Measurements from ENCODE around the gene NME2. TPM values are rescaled to one million over a fixed set of nuclear protein-coding genes. Genes with fewer than 3 reads are reported as not detected.

Gene NME2
- total RNA-seq, 6 donors from 2014 or later: 103 to 416 (median 230) TPM

DNA sequence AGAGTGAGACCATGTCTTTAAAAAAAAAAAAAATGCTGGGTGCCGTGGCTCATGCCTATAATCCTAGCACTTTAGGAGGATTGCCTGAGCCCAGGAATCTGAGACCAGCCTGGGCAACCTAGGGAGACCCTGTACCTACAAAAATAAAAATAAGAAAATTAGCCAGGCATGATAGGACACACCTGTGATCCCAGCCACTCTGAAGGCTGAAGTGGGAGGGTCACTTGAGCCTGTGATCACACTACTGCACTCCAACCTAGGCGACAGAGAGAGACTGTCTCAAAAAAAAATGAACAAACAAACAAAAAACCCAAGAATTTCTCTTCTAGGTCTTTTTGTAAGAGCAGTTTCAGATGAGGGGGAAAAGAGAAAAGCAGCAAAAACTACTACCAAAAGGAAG lies 34.6 kb downstream of the NME2 start:
- no peak overlapping the region for H3K27ac ChIP-seq
- H3K27me3 ChIP-seq: no peaks in the 10 kb centered on the region
- ATAC-seq (ENCODE audit: low FRiP score in 2 of 2) (no peak), DNase-seq (no peak)
- H3K9me3 ChIP-seq: no peaks in the 10 kb centered on the region
- 64 to 78% methylated on average over 2 of the region's 2 CpGs for WGBS, 2 donors
- TF ChIP-seq POLR2A (IDR thresholded peaks at IDR 0.05) (no peak), EP300 (IDR thresholded peaks at IDR 0.05) (no peak), POLR2AphosphoS5 (IDR thresholded peaks at IDR 0.05) (no peak)
- TF ChIP-seq, protein P1, sequence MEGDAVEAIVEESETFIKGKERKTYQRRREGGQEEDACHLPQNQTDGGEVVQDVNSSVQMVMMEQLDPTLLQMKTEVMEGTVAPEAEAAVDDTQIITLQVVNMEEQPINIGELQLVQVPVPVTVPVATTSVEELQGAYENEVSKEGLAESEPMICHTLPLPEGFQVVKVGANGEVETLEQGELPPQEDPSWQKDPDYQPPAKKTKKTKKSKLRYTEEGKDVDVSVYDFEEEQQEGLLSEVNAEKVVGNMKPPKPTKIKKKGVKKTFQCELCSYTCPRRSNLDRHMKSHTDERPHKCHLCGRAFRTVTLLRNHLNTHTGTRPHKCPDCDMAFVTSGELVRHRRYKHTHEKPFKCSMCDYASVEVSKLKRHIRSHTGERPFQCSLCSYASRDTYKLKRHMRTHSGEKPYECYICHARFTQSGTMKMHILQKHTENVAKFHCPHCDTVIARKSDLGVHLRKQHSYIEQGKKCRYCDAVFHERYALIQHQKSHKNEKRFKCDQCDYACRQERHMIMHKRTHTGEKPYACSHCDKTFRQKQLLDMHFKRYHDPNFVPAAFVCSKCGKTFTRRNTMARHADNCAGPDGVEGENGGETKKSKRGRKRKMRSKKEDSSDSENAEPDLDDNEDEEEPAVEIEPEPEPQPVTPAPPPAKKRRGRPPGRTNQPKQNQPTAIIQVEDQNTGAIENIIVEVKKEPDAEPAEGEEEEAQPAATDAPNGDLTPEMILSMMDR (IDR thresholded peaks at IDR 0.05): no peak
- no peak overlapping the region for H3K4me3 ChIP-seq
- peaks cover 11 to 89% (median 43%) of the 10 kb centered on the region in 4 donors for H3K36me3 ChIP-seq
- H3K4me1 ChIP-seq: peaks cover 0 to 4% (median 0%) of the 10 kb centered on the region in 4 donors

DNA sequence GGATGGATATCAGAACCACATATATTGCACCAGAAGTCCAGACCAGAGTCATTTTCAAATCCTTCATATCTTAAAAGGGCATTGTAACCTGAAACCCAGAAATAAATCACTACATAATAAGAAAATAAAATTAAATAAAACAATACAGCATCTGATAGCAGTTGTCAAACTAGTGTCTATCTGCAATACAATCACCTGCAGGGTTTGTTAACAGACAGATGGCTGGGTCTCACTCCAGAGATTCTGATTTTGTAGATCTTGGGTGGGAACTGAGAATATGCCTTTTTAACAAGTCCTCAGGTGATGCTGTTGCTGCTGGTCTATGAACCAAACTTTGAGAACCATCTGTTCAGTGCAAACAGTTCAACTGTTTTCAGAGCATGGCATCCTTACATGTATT lies 37.6 kb downstream of the NME2 start:
- DNase-seq (no peak), ATAC-seq (ENCODE audit: low FRiP score in 2 of 2) (no peak)
- Histone ChIP-seq H3K36me3 (peaks cover 23 to 92% (median 37%) of the 10 kb centered on the region in 4 donors), H3K4me1 (peaks cover 0 to 4% (median 0%) of the 10 kb centered on the region in 4 donors), H3K27me3 (no peaks in the 10 kb centered on the region), H3K4me3 (no peak overlapping the region), H3K27ac (no peak overlapping the region), H3K9me3 (no peaks in the 10 kb centered on the region)
- TF ChIP-seq POLR2AphosphoS5 (IDR thresholded peaks at IDR 0.05): no peak
- TF ChIP-seq POLR2A (IDR thresholded peaks at IDR 0.05): no peak
- TF ChIP-seq EP300 (IDR thresholded peaks at IDR 0.05): no peak
- TF ChIP-seq, protein P1 (IDR thresholded peaks at IDR 0.05): no peak

DNA sequence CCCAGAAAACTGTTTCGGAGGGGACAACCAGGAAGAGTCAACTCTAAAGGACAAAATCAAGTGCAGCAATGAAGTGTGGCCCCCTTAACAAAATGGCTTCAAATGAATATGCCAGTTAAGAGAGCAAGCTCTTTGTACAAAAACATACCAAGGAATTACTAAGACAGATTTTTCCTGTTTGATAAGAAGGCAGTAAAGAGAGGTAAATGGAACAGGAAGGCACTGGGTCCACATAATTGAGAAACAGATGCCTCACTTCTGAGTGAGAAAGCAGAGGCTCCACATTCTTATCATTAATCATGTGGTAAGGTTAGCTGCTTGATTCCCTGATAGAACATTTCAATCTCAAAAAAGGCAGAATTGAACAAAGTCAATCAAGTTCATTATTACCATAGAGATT lies 48.7 kb downstream of the NME2 start:
- 79 to 95% methylated on average over 1 of the region's 1 CpG for WGBS, 2 donors
- H3K4me1 ChIP-seq: no peaks in the 10 kb centered on the region
- no peak for DNase-seq
- H3K27ac ChIP-seq: no peak overlapping the region
- no peaks in the 10 kb centered on the region for H3K27me3 ChIP-seq
- H3K4me3 ChIP-seq: no peak overlapping the region
- H3K9me3 ChIP-seq: no peaks in the 10 kb centered on the region
- H3K36me3 ChIP-seq: peaks cover 11 to 93% (median 33%) of the 10 kb centered on the region in 4 donors
- no peak for ATAC-seq (ENCODE audit: low FRiP score in 2 of 2)
- TF ChIP-seq EP300 (IDR thresholded peaks at IDR 0.05): no peak
- TF ChIP-seq POLR2AphosphoS5 (IDR thresholded peaks at IDR 0.05): no peak
- TF ChIP-seq, protein P1 (IDR thresholded peaks at IDR 0.05): no peak
- TF ChIP-seq POLR2A (IDR thresholded peaks at IDR 0.05): no peak

DNA sequence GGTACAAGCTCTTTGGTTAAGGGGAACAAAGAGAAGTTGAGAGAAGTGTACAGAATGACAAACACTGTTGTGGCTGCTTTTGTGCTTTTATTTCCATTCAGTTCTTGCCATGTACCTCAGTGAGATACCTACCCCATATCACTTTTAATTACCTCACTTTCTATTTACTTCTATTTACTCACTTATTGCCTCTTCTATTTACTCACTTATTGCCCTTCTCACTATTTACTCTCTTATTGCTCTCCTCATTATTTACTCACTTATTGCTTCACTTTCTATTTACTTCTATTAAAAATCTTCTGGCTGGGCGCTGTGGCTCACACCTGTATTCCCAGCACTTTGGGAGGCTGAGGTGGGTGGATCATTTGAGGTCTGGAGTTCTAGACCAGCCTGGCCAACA lies 51.7 kb downstream of the NME2 start:
- Histone ChIP-seq H3K4me1 (no peaks in the 10 kb centered on the region), H3K4me3 (no peak overlapping the region), H3K9me3 (no peaks in the 10 kb centered on the region), H3K36me3 (peaks cover 6 to 89% (median 30%) of the 10 kb centered on the region in 4 donors), H3K27me3 (no peaks in the 10 kb centered on the region), H3K27ac (no peak overlapping the region)
- no peak for TF ChIP-seq POLR2AphosphoS5 (IDR thresholded peaks at IDR 0.05)
- no peak for TF ChIP-seq POLR2A (IDR thresholded peaks at IDR 0.05)
- no peak for TF ChIP-seq EP300 (IDR thresholded peaks at IDR 0.05)
- TF ChIP-seq, protein P1 (IDR thresholded peaks at IDR 0.05): no peak
- 89 to 93% methylated on average over 1 of the region's 1 CpG for WGBS, 2 donors
- ATAC-seq (ENCODE audit: low FRiP score in 2 of 2) (no peak), DNase-seq (no peak)

DNA sequence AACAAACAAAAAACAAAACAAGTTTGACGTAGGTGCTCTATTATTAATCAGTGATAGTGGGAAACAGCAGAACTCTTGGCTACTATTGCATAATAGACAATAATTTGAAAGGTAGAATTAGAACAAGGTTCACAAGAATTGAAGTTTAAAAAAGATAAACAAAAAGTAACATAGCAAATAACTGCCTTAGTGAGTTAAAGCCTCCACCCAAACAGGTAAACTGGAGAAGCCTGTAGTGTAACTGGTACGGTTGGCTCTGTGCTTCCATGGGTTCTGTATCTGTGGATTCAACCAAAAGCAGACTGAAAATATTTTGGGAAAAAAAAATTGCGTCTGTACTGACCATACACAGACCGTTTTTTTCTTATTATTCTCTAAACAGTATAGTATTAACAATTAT lies 55.1 kb downstream of the NME2 start:
- Histone ChIP-seq H3K27ac (no peak overlapping the region), H3K4me3 (no peak overlapping the region), H3K9me3 (no peaks in the 10 kb centered on the region), H3K36me3 (peaks cover 6 to 64% (median 28%) of the 10 kb centered on the region in 4 donors), H3K27me3 (no peaks in the 10 kb centered on the region), H3K4me1 (no peaks in the 10 kb centered on the region)
- TF ChIP-seq, protein P1 (IDR thresholded peaks at IDR 0.05): no peak
- TF ChIP-seq POLR2AphosphoS5 (IDR thresholded peaks at IDR 0.05): no peak
- TF ChIP-seq EP300 (IDR thresholded peaks at IDR 0.05): no peak
- no peak for TF ChIP-seq POLR2A (IDR thresholded peaks at IDR 0.05)
- ATAC-seq (ENCODE audit: low FRiP score in 2 of 2) (no peak), DNase-seq (no peak)
- 87 to 88% methylated on average over 4 of the region's 4 CpGs for WGBS, 2 donors

Measured in upper lobe of left lung (tissue), 6 donors.